Trophoblast cell (in vitro differentiated cells and primary cell): ENCODE measurements around the gene RFX2.
"Not testable (repeated sequence)": the region's sequence is repeated elsewhere in the genome, so short reads cannot be mapped to it uniquely, and the experiment has no call there.

Source experiments
- DNase-seq, 2 donors: peaks; one replicate each; pipeline ENCODE4 v3.0.0-alpha.2; 2016
- H2AFZ ChIP-seq: 2 replicates; pipeline ENCODE4 v1.6.1; 2013; ENCODE audit warnings: low read length, moderate library complexity, mild to moderate bottlenecking; ENCODE audit not compliant: insufficient read depth, poor library complexity
- H2AK5ac ChIP-seq: 2 replicates; pipeline ENCODE4 v1.6.1; 2013; ENCODE audit warnings: mild to moderate bottlenecking, low read length
- H2BK120ac ChIP-seq: 2 replicates; pipeline ENCODE4 v1.6.1; 2013; ENCODE audit warnings: low read length, mild to moderate bottlenecking, moderate library complexity; ENCODE audit not compliant: insufficient read depth, poor library complexity
- H2BK12ac ChIP-seq: 2 replicates; pipeline ENCODE4 v1.6.1; 2013; ENCODE audit warnings: mild to moderate bottlenecking, low read length, moderate library complexity
- H2BK5ac ChIP-seq: 2 replicates; pipeline ENCODE4 v1.6.1; 2013; ENCODE audit warnings: low read length, low read depth, moderate library complexity, mild to moderate bottlenecking; ENCODE audit not compliant: poor library complexity
- H3K14ac ChIP-seq: 2 replicates; pipeline ENCODE4 v1.6.1; 2013; ENCODE audit warnings: mild to moderate bottlenecking, low read length
- H3K18ac ChIP-seq: 2 replicates; pipeline ENCODE4 v1.6.1; 2013; ENCODE audit warnings: mild to moderate bottlenecking, low read length
- H3K23ac ChIP-seq: 2 replicates; pipeline ENCODE4 v1.6.1; 2013; ENCODE audit warnings: low read length
- H3K27ac ChIP-seq: 2 replicates; pipeline ENCODE4 v1.5.1; 2013; ENCODE audit warnings: low read depth, mild to moderate bottlenecking, inconsistent platforms, low read length, moderate library complexity
- H3K27me3 ChIP-seq: 2 replicates; pipeline ENCODE4 v1.6.1; 2013; ENCODE audit warnings: inconsistent platforms, mild to moderate bottlenecking, low read length, moderate library complexity; ENCODE audit not compliant: insufficient read depth
- H3K36me3 ChIP-seq, 2 experiments: 1 replicate in 1 of 2; 2 replicates in 1 of 2; pipeline ENCODE4 v1.6.1; 2013; ENCODE audit warnings: low read length in 2 of 2, mild to moderate bottlenecking in 2 of 2, moderate library complexity in 1 of 2; ENCODE audit not compliant: insufficient read depth in 2 of 2, control insufficient read depth in 1 of 2
- H3K4ac ChIP-seq: 2 replicates; pipeline ENCODE4 v1.6.1; 2013; ENCODE audit warnings: low read depth, mild to moderate bottlenecking, low read length, moderate library complexity
- H3K4me1 ChIP-seq, 2 experiments: 1 replicate in 1 of 2; 2 replicates in 1 of 2; pipeline ENCODE4 v1.6.1; 2013; ENCODE audit warnings: low read length in 2 of 2, mild to moderate bottlenecking in 2 of 2, moderate library complexity in 1 of 2; ENCODE audit not compliant: insufficient read depth in 2 of 2, control insufficient read depth in 1 of 2
- H3K4me2 ChIP-seq: 2 replicates; pipeline ENCODE4 v1.6.1; 2013; ENCODE audit warnings: inconsistent platforms, mild to moderate bottlenecking, low read length, moderate library complexity
- H3K4me3 ChIP-seq: 2 replicates; pipeline ENCODE4 v1.5.1; 2013; ENCODE audit warnings: mild to moderate bottlenecking, low read depth, low read length, inconsistent platforms
- H3K79me1 ChIP-seq: one replicate; pipeline ENCODE4 v1.6.1; 2013; ENCODE audit warnings: low read length
- H3K79me2 ChIP-seq: 2 replicates; pipeline ENCODE4 v1.6.1; 2013; ENCODE audit warnings: low read length, mild to moderate bottlenecking; ENCODE audit not compliant: control insufficient read depth, insufficient read depth, poor library complexity
- H3K9ac ChIP-seq: 2 replicates; pipeline ENCODE4 v1.6.1; 2013; ENCODE audit warnings: mild to moderate bottlenecking, low read length
- H3K9me3 ChIP-seq: 2 replicates; pipeline ENCODE4 v1.6.1; 2013; ENCODE audit warnings: low read depth, mild to moderate bottlenecking, control low read depth, inconsistent platforms, low read length; ENCODE audit not compliant: insufficient read depth
- H4K12ac ChIP-seq: 2 replicates; pipeline ENCODE4 v1.6.1; 2013; ENCODE audit warnings: low read depth, mild to moderate bottlenecking, low read length, moderate library complexity
- H4K8ac ChIP-seq: 2 replicates; pipeline ENCODE4 v1.6.1; 2013; ENCODE audit warnings: low read depth, mild to moderate bottlenecking, low read length, moderate library complexity
- H4K91ac ChIP-seq: one replicate; pipeline ENCODE4 v1.6.1; 2013; ENCODE audit warnings: low read depth, mild to moderate bottlenecking, low read length, moderate library complexity
- WGBS: extraction: QIAGEN DNeasy Blood & Tissue Kit; methylation state at CpG from one replicate; pipeline ENCODE4 v1.1.7; 2013; ENCODE audit warnings: missing lambda C conversion rate; ENCODE audit not compliant: insufficient read length, insufficient coverage; ENCODE audit errors: extremely low coverage; 5-methylcytosine and 5-hydroxymethylcytosine counted together

Gene RFX2

GRCh38 chr19:6073233-6073632 is 37.1 kb downstream of the RFX2 start:
- H2AFZ ChIP-seq, H3K36me3 ChIP-seq, H2BK12ac ChIP-seq, H3K79me1 ChIP-seq, H2AK5ac ChIP-seq, H3K27ac ChIP-seq, H3K18ac ChIP-seq, H4K91ac ChIP-seq, H3K14ac ChIP-seq, H3K27me3 ChIP-seq, H3K4me2 ChIP-seq, H4K12ac ChIP-seq, H3K79me2 ChIP-seq, H3K4me1 ChIP-seq, DNase-seq, H2BK5ac ChIP-seq, H3K4ac ChIP-seq, H3K4me3 ChIP-seq, H3K9me3 ChIP-seq, H3K23ac ChIP-seq, H2BK120ac ChIP-seq, H4K8ac ChIP-seq, H3K9ac ChIP-seq: not testable (repeated sequence)
- WGBS, result no CpG with 5 or more reads among the region's 10 CpGs

- Histone ChIP-seq H4K8ac (no peak overlapping the region), H3K27me3 (no peaks in the 10 kb centered on the region)
These were observed 38.4 kb downstream of the RFX2 start for GRCh38 chr19:6071875-6072274.

DNA sequence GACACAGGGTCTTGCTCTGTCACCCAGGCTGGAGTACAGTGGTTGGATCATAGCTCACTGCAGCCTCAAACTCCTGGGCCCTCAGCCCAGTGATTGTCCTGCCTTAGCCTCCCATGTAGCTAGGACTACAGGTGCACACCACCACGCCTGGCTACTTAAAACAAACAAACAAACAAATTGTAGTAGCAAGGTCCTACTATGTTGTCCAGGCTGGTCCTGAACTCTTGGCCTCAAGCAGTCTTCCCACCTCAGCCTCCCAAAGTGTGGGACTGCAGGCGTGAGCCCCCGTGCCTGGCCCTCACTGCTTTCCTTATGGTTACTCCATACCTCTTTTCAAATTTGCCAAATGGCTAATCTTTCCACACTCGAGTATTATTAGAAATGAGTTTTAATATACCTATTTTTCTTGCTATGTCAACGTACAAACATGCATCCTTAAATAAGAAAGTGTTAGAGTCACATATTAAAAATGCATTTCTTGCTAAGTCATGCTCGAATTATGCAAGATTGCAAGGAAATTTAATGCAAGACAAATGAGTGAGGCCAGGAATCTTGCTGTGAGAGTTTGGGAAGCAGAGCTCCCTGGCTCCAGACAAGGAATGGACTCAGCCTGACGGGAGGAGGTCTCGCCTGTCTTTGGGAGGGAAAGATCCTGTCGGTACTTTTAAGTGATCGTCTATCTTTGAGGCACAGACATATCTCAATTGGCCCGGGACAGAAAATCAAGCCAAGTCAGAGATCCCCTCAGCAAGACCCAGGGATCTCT is 39.4 kb downstream of the RFX2 start:
- no peaks in the 10 kb centered on the region for H3K79me1 ChIP-seq
- no peaks in the 10 kb centered on the region for H3K4me1 ChIP-seq
- no peak overlapping the region for H3K23ac ChIP-seq
- no CpG with 5 or more reads among the region's 11 CpGs for WGBS
- no peak overlapping the region for H2AK5ac ChIP-seq
- no peak overlapping the region for H2BK5ac ChIP-seq
- no peaks in the 10 kb centered on the region for H3K36me3 ChIP-seq
- H3K27ac ChIP-seq, result no peak overlapping the region
- H3K9ac ChIP-seq, result no peak overlapping the region
- H3K18ac ChIP-seq, result no peak overlapping the region
- peaks cover 5% of the 10 kb centered on the region for H3K9me3 ChIP-seq
- H2AFZ ChIP-seq, result no peak overlapping the region
- H4K12ac ChIP-seq, result no peak overlapping the region
- no peaks in the 10 kb centered on the region for H3K27me3 ChIP-seq
- H3K4me3 ChIP-seq, result no peak overlapping the region
- H3K4me2 ChIP-seq, result no peak overlapping the region
- H4K91ac ChIP-seq, result no peak overlapping the region
- no peaks in the 10 kb centered on the region for H3K79me2 ChIP-seq
- H3K4ac ChIP-seq, result no peak overlapping the region
- H2BK120ac ChIP-seq, result no peak overlapping the region
- DNase-seq, result peak; percentile 26 to 69
- H3K14ac ChIP-seq, result no peak overlapping the region
- no peak overlapping the region for H2BK12ac ChIP-seq
- H4K8ac ChIP-seq, result no peak overlapping the region

More at GRCh38 chr19:6071875-6072274, 38.4 kb downstream of the RFX2 start:
- H2AK5ac ChIP-seq, result no peak overlapping the region
- no peaks in the 10 kb centered on the region for H3K79me1 ChIP-seq
- H3K36me3 ChIP-seq, result no peaks in the 10 kb centered on the region
- no peak overlapping the region for H3K4me3 ChIP-seq
- H3K4me2 ChIP-seq, result no peak overlapping the region
- no peak overlapping the region for H3K14ac ChIP-seq
- no peaks in the 10 kb centered on the region for H3K79me2 ChIP-seq
- no peak overlapping the region for H3K27ac ChIP-seq
- H2BK12ac ChIP-seq, result no peak overlapping the region
- H2BK120ac ChIP-seq, result no peak overlapping the region
- H4K91ac ChIP-seq, result no peak overlapping the region
- no peak overlapping the region for H3K4ac ChIP-seq
- no CpG with 5 or more reads among the region's 8 CpGs for WGBS
- no peak for DNase-seq
- H3K23ac ChIP-seq, result no peak overlapping the region
- H3K18ac ChIP-seq, result no peak overlapping the region
- no peak overlapping the region for H2BK5ac ChIP-seq
- no peak overlapping the region for H4K12ac ChIP-seq
- H3K4me1 ChIP-seq, result no peaks in the 10 kb centered on the region
- no peak overlapping the region for H2AFZ ChIP-seq
- no peak overlapping the region for H3K9ac ChIP-seq
- peaks cover 5% of the 10 kb centered on the region for H3K9me3 ChIP-seq

DNA sequence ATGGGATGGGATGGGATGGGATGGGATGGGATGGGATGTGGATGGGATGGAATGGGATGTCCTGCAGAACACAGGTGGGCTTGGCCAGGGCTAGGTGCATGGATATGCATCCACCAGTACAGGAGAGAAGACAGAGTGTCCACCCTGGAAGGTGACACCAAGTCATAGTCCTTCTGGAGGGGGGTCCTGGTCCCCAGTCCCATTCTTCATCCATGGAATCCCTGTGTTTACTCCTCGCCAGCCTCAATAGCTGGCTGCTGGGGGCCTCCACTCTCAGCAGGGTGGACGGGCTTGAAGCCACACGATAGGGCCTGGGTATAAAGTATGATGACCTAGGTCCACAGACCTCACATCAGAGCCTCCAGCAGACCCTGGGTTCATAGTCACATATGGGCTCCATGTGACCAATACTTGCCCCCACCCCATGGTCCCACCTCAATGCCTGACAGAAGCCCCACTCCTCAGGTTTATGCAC is 40.1 kb downstream of the RFX2 start:
- no peaks in the 10 kb centered on the region for H3K27me3 ChIP-seq
- H4K91ac ChIP-seq, result no peak overlapping the region
- no peak overlapping the region for H3K23ac ChIP-seq
- H3K14ac ChIP-seq, result no peak overlapping the region
- no peak overlapping the region for H3K27ac ChIP-seq
- H2AFZ ChIP-seq, result no peak overlapping the region
- H3K4me2 ChIP-seq, result no peak overlapping the region
- no peaks in the 10 kb centered on the region for H3K36me3 ChIP-seq
- H2BK120ac ChIP-seq, result no peak overlapping the region
- H3K4me1 ChIP-seq, result no peaks in the 10 kb centered on the region
- H4K12ac ChIP-seq, result no peak overlapping the region
- H3K9ac ChIP-seq, result no peak overlapping the region
- no peak for DNase-seq
- H3K9me3 ChIP-seq, result peaks cover 5% of the 10 kb centered on the region
- no peak overlapping the region for H4K8ac ChIP-seq
- H2BK12ac ChIP-seq, result no peak overlapping the region
- WGBS, result no CpG with 5 or more reads among the region's 3 CpGs
- no peak overlapping the region for H3K4ac ChIP-seq
- H3K79me1 ChIP-seq, result no peaks in the 10 kb centered on the region
- no peak overlapping the region for H3K18ac ChIP-seq
- no peak overlapping the region for H2BK5ac ChIP-seq
- no peak overlapping the region for H3K4me3 ChIP-seq
- H3K79me2 ChIP-seq, result no peaks in the 10 kb centered on the region
- H2AK5ac ChIP-seq, result no peak overlapping the region
